Erythroblast (primary cell): ENCODE results near the gene GABBR1.

Experiments
- GATA1 ChIP-seq: IDR thresholded peaks from 2 replicates; pipeline ENCODE4 v1.6.1; 2011; ENCODE audit warnings: low read depth, mild to moderate bottlenecking, control low read depth, low read length, moderate library complexity
- POLR2A ChIP-seq: IDR thresholded peaks from 2 replicates; pipeline ENCODE4 v1.6.1; 2011; ENCODE audit warnings: mild to moderate bottlenecking, low read length

GRCh38 chr6:29527126-29527525 lies 105.9 kb downstream of the GABBR1 start:
- TF ChIP-seq POLR2A (no peak), GATA1 (no peak)
